Endothelial cell of umbilical vein (primary cell): ENCODE results near the gene JPH3. TPM values are rescaled to one million over a fixed set of nuclear protein-coding genes. Genes with fewer than 3 reads are reported as not detected.

ENCODE experiments used
- BruUV-seq: library from RNA; stranded (reverse); fragments of 400-500 nt; replicated peaks from 2 replicates; lab custom pipeline; 2021; lab: Mats Ljungman, UMichigan
- CTCF ChIA-PET: fragments of 300-600, 350-600 bp; sonication (Branson Sonifier 250); formaldehyde crosslinking; loops from one replicate; lab custom pipeline; 2021; ENCODE audit warnings: antibody characterized with exemption, inconsistent platforms; lab: Charles Lee
- POLR2A ChIA-PET: fragments of 300-600, 350-600 bp; sonication (Branson Sonifier 250); formaldehyde crosslinking; loops from one replicate; lab custom pipeline; 2021; ENCODE audit warnings: antibody characterized with exemption, inconsistent platforms; lab: Charles Lee
- DNase-seq: peaks from one replicate; pipeline ENCODE4 v3.0.0-alpha.2; 2011; ENCODE audit warnings: low read depth, low spot score
- FAIRE-seq: peaks from 2 replicates; lab custom pipeline; 2011; peaks lifted over from hg19 to GRCh38; lab: Jason Lieb, UNC
- H2AFZ ChIP-seq: 2 replicates; pipeline ENCODE4 v1.6.0; 2012; ENCODE audit warnings: low read depth, low read length, control low read depth, inconsistent platforms
- H3K27ac ChIP-seq: 2 replicates; pipeline ENCODE4 v1.5.1; 2011; ENCODE audit warnings: low read depth, mild to moderate bottlenecking, control low read depth, low read length, moderate library complexity; ENCODE audit not compliant: insufficient read depth
- H3K27me3 ChIP-seq, 2 experiments: 2 replicates each; pipeline versions ENCODE4 v1.6.0 to v1.6.1; 2011; ENCODE audit warnings: low read length in 2 of 2, mixed read lengths in 1 of 2; ENCODE audit not compliant: control insufficient read depth in 2 of 2, insufficient read depth in 2 of 2
- H3K36me3 ChIP-seq, 2 experiments: 2 replicates in 1 of 2; 3 replicates in 1 of 2; pipeline ENCODE4 v1.5.1; 2011; ENCODE audit warnings: low read length in 2 of 2, mild to moderate bottlenecking in 1 of 2, moderate library complexity in 1 of 2; ENCODE audit not compliant: control insufficient read depth in 2 of 2, insufficient read depth in 2 of 2; ENCODE audit errors: extremely low read depth in 1 of 2
- H3K4me1 ChIP-seq: 3 replicates; pipeline ENCODE4 v1.5.1; 2011; ENCODE audit warnings: mild to moderate bottlenecking, low read length; ENCODE audit not compliant: control insufficient read depth, insufficient read depth; ENCODE audit errors: extremely low read depth
- H3K4me2 ChIP-seq: 2 replicates; pipeline ENCODE4 v1.6.1; 2011; ENCODE audit warnings: low read length, control low read depth, mixed read lengths; ENCODE audit not compliant: insufficient read depth
- H3K4me3 ChIP-seq, 3 experiments: fragments of 200-600 bp in 1 of 3; sonication (generic), shearing (Covaris generic) in 1 of 3; replicated peaks in 1 of 3; 2 replicates each; pipeline ENCODE4 v1.5.1; 2011 to 2016; ENCODE audit warnings: control low read depth in 3 of 3, low read length in 3 of 3, mild to moderate bottlenecking in 2 of 3, inconsistent platforms in 1 of 3, low read depth in 1 of 3, moderate library complexity in 1 of 3; ENCODE audit not compliant: insufficient read depth in 1 of 3
- H3K79me2 ChIP-seq: 2 replicates; pipeline ENCODE4 v1.6.0; 2012; ENCODE audit warnings: low read length, inconsistent platforms; ENCODE audit not compliant: control insufficient read depth, insufficient read depth
- H3K9ac ChIP-seq: replicated peaks from 2 replicates; pipeline ENCODE3; 2011; ENCODE audit warnings: low read length, control low read depth; ENCODE audit not compliant: insufficient read depth; ENCODE audit errors: extremely low read depth
- H3K9me1 ChIP-seq: replicated peaks from 3 replicates; pipeline ENCODE4 v1.6.0; 2011; ENCODE audit warnings: mild to moderate bottlenecking, low read length; ENCODE audit not compliant: control insufficient read depth, insufficient read depth; ENCODE audit errors: extremely low read depth
- H3K9me3 ChIP-seq: replicated peaks from 2 replicates; pipeline ENCODE4 v1.5.1; 2012; ENCODE audit warnings: low read length, inconsistent platforms; ENCODE audit not compliant: control insufficient read depth, insufficient read depth
- H4K20me1 ChIP-seq: replicated peaks from 2 replicates; pipeline ENCODE3; 2011; ENCODE audit warnings: mild to moderate bottlenecking, low read length; ENCODE audit not compliant: control insufficient read depth, insufficient read depth; ENCODE audit errors: extremely low read depth
- CTCF ChIP-seq, 2 donors: IDR thresholded peaks; 1 replicate in 1 of 2; 2 replicates in 1 of 2; pipeline ENCODE4 v1.5.1; 2011; ENCODE audit warnings: low read length in 2 of 2, mild to moderate bottlenecking in 2 of 2, moderate library complexity in 2 of 2, control low read depth in 1 of 2, inconsistent platforms in 1 of 2, low read depth in 1 of 2; ENCODE audit not compliant: insufficient read depth in 1 of 2; ENCODE audit errors: extremely low read depth in 1 of 2
- EZH2 ChIP-seq: IDR thresholded peaks from 2 replicates; pipeline ENCODE4 v1.6.1; 2012; ENCODE audit warnings: borderline replicate concordance, low read depth, mild to moderate bottlenecking, moderate library complexity, low read length, inconsistent platforms; ENCODE audit not compliant: severe bottlenecking
- FOS ChIP-seq: IDR thresholded peaks from 2 replicates; pipeline ENCODE4 v1.6.1; 2011; ENCODE audit warnings: mild to moderate bottlenecking, low read length, moderate library complexity, borderline replicate concordance; ENCODE audit not compliant: insufficient read depth
- GATA2 ChIP-seq: IDR thresholded peaks from 2 replicates; pipeline ENCODE4 v1.7.0; 2011; ENCODE audit warnings: low read depth, mild to moderate bottlenecking, moderate library complexity, mixed read lengths, low read length; ENCODE audit not compliant: insufficient read length, insufficient read depth
- JUN ChIP-seq: IDR thresholded peaks from 2 replicates; pipeline ENCODE4 v1.6.1; 2011; ENCODE audit warnings: borderline replicate concordance, low read depth; ENCODE audit not compliant: insufficient read length, insufficient read depth
- MYC ChIP-seq: IDR thresholded peaks from one replicate; pipeline ENCODE4 v1.6.1; 2011; ENCODE audit warnings: mild to moderate bottlenecking, low read depth, low read length
- POLR2A ChIP-seq: IDR thresholded peaks from 2 replicates; pipeline ENCODE4 v1.6.1; 2012; ENCODE audit warnings: low read depth, mild to moderate bottlenecking, control low read depth, low read length
- POLR2AphosphoS5 ChIP-seq: IDR thresholded peaks from 2 replicates; pipeline ENCODE4 v1.6.1; 2012; ENCODE audit warnings: low read depth, mild to moderate bottlenecking, control low read depth, low read length, moderate library complexity; ENCODE audit not compliant: insufficient read depth
- dilution Hi-C: fragments of 300-500 bp; cut with MboI; formaldehyde crosslinking; loops from one replicate; pipeline ENCODE4 v1.15.0; 2019; ENCODE audit warnings: low sequenced_read_pairs; ENCODE audit not compliant: extremely low pct_ligation_motif_present
- intact Hi-C: fragments of 100-400 bp; cut with micrococcal nuclease; formaldehyde crosslinking; loops from one replicate; pipeline ENCODE4 v1.10.0; 2022
- polyA plus RNA-seq, 4 experiments: library from polyadenylated mRNA; depleted of rRNA in 3 of 4; stranded (reverse) in 3 of 4; unstranded in 1 of 4; fragments of >200 nt; gene quantifications; 2 replicates each; pipeline versions ENCODE4 v1.2.1 to v1.2.3, GENCODE V29; 2011 to 2012; ENCODE audit warnings: missing spikeins in 1 of 4
- total RNA-seq: library from RNA; stranded (reverse); gene quantifications from 2 replicates; pipeline ENCODE4 v1.2.3, GENCODE V29; 2021
- TF ChIP-seq, protein P1 (sequence below): IDR thresholded peaks from 2 replicates; pipeline ENCODE4 v1.6.1; 2011; ENCODE audit not compliant: insufficient read depth, insufficient read length

JPH3 gene
- total and polyA plus RNA-seq, 2 donors (not counting 3 experiments of a cell fraction or from before 2014, with no cell fraction given): 0.22 to 0.30 TPM

DNA sequence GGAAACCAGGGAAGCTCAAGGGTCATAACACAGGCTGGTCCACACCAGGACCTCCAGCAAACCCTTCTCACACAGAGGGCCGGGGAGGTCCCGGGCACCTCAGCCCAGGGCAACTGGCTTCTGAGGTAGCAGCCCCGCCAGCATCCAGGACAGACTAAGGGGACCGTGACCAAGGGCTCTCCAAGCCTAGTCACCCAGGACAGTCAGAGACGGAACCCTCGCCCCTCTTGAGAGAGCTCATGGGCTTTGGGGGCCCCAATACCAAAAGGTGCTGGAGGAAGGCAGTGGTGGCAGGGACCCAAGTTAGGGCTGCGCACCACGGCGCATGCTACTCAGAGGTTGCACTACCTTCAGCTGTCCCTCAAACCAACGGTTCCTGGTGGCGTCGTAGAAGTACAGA, 108.6 kb downstream of the JPH3 start:
- no peaks in the 10 kb centered on the region for H3K27me3 ChIP-seq
- ChIA-PET CTCF (interaction anchor here (1.1 to 1.4 kb wide), 2 partner anchors 10 to 12 kb away, joined by 3 read pairs; no protein-coding TSS in a partner anchor), POLR2A (no interaction called here)
- TF ChIP-seq FOS (no peak), POLR2AphosphoS5 (no peak), CTCF (IDR thresholded peaks at IDR 0.05; ENCODE audit: extremely low read depth in 1 of 2, insufficient read depth in 1 of 2, low read depth in 1 of 2, low read length in 2 of 2) (no peak), MYC (no peak), JUN (no peak), POLR2A (no peak), EZH2 (no peak), GATA2 (no peak)
- TF ChIP-seq, protein P1, sequence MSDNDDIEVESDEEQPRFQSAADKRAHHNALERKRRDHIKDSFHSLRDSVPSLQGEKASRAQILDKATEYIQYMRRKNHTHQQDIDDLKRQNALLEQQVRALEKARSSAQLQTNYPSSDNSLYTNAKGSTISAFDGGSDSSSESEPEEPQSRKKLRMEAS: no peak
- no peak overlapping the region for H3K27ac ChIP-seq
- H3K9me3 ChIP-seq: no peaks in the 10 kb centered on the region
- H3K79me2 ChIP-seq: no peaks in the 10 kb centered on the region
- no peaks in the 10 kb centered on the region for H3K9me1 ChIP-seq
- no peak overlapping the region for H3K9ac ChIP-seq
- H4K20me1 ChIP-seq: no peaks in the 10 kb centered on the region
- intact Hi-C loops: no loop called here
- DNase-seq (no peak), FAIRE-seq (no peak)
- H3K4me2 ChIP-seq: no peak overlapping the region
- no peak overlapping the region for H3K4me3 ChIP-seq
- peaks cover 4 to 33% of the 10 kb centered on the region in 2 experiments for H3K36me3 ChIP-seq
- dilution Hi-C loops: no loop called here
- H2AFZ ChIP-seq: no peak overlapping the region
- no TSS peak for BruUV-seq
- no peaks in the 10 kb centered on the region for H3K4me1 ChIP-seq
